ENCODE results near the gene DNMT3A. TPM values are rescaled to one million over a fixed set of nuclear protein-coding genes. Genes with fewer than 3 reads are reported as not detected.

Gene DNMT3A
- total RNA-seq, 4 donors from 2014 or later = 5.9 to 14.1 (median 8.0) TPM

- intact Hi-C loops (cut with DNase I; ENCODE audit: low total_unique reads) = no loop called here
- H3K27ac ChIP-seq = no peak overlapping the region
- H3K9me3 ChIP-seq = no peaks in the 10 kb centered on the region
- H3K27me3 ChIP-seq = no peaks in the 10 kb centered on the region
- peaks cover 0 to 69% of the 10 kb centered on the region in 2 donors for H3K36me3 ChIP-seq
- TF ChIP-seq POLR2A (IDR thresholded peaks at IDR 0.05) (no peak), CTCF (IDR thresholded peaks at IDR 0.05 in 4 of 5, conservative IDR thresholded peaks at IDR 0.05 in 1 of 5) (no peak)
- DNase-seq (no peak), ATAC-seq (no peak)
- H3K4me3 ChIP-seq = no peak overlapping the region
- no peaks in the 10 kb centered on the region for H3K4me1 ChIP-seq
- in situ Hi-C loops (cut with MboI; ENCODE audit: low sequenced_read_pairs in 4 of 4) = no loop called here
Observed at GRCh38 chr2:25243995-25244394, 97.7 kb downstream of the DNMT3A start.

- no peaks in the 10 kb centered on the region for H3K27me3 ChIP-seq
- peaks cover 0 to 75% of the 10 kb centered on the region in 2 donors for H3K36me3 ChIP-seq
- no peaks in the 10 kb centered on the region for H3K4me1 ChIP-seq
- no peak overlapping the region for H3K27ac ChIP-seq
- ATAC-seq (no peak), DNase-seq (no peak)
- in situ Hi-C loops (cut with MboI; ENCODE audit: low sequenced_read_pairs in 4 of 4) = no loop called here
- intact Hi-C loops (cut with DNase I; ENCODE audit: low total_unique reads) = no loop called here
- TF ChIP-seq CTCF (IDR thresholded peaks at IDR 0.05 in 4 of 5, conservative IDR thresholded peaks at IDR 0.05 in 1 of 5) (no peak), POLR2A (IDR thresholded peaks at IDR 0.05) (no peak)
- no peaks in the 10 kb centered on the region for H3K9me3 ChIP-seq
- H3K4me3 ChIP-seq = no peak overlapping the region
Observed at GRCh38 chr2:25241452-25241851, 100.3 kb downstream of the DNMT3A start.

- TF ChIP-seq POLR2A (IDR thresholded peaks at IDR 0.05) (no peak), CTCF (IDR thresholded peaks at IDR 0.05 in 4 of 5, conservative IDR thresholded peaks at IDR 0.05 in 1 of 5) (no peak)
- no peaks in the 10 kb centered on the region for H3K9me3 ChIP-seq
- intact Hi-C loops (cut with DNase I; ENCODE audit: low total_unique reads) (no loop called here), in situ Hi-C loops (cut with MboI; ENCODE audit: low sequenced_read_pairs in 4 of 4) (no loop called here)
- DNase-seq (no peak), ATAC-seq (no peak)
- no peak overlapping the region for H3K27ac ChIP-seq
- H3K4me1 ChIP-seq = no peaks in the 10 kb centered on the region
- no peaks in the 10 kb centered on the region for H3K27me3 ChIP-seq
- no peak overlapping the region for H3K4me3 ChIP-seq
- H3K36me3 ChIP-seq = peaks cover 0 to 74% of the 10 kb centered on the region in 2 donors
Observed at GRCh38 chr2:25240636-25241035, 101.1 kb downstream of the DNMT3A start.

- Histone ChIP-seq H3K27ac (no peak overlapping the region), H3K4me1 (no peaks in the 10 kb centered on the region), H3K27me3 (no peaks in the 10 kb centered on the region), H3K9me3 (no peaks in the 10 kb centered on the region), H3K36me3 (peaks cover 0 to 74% of the 10 kb centered on the region in 2 donors), H3K4me3 (no peak overlapping the region)
- DNase-seq (no peak), ATAC-seq (no peak)
- in situ Hi-C loops (cut with MboI; ENCODE audit: low sequenced_read_pairs in 4 of 4) = no loop called here
- intact Hi-C loops (cut with DNase I; ENCODE audit: low total_unique reads) = no loop called here
- no peak for TF ChIP-seq CTCF (IDR thresholded peaks at IDR 0.05 in 4 of 5, conservative IDR thresholded peaks at IDR 0.05 in 1 of 5)
- no peak for TF ChIP-seq POLR2A (IDR thresholded peaks at IDR 0.05)
Observed at GRCh38 chr2:25238920-25239319, 102.8 kb downstream of the DNMT3A start.

GRCh38 chr2:25237764-25238163 is 104.0 kb downstream of the DNMT3A start:
- H3K4me1 ChIP-seq = no peaks in the 10 kb centered on the region
- ATAC-seq = no peak
- no peaks in the 10 kb centered on the region for H3K27me3 ChIP-seq
- in situ Hi-C loops (cut with MboI; ENCODE audit: low sequenced_read_pairs in 4 of 4) (no loop called here), intact Hi-C loops (cut with DNase I; ENCODE audit: low total_unique reads) (no loop called here)
- H3K27ac ChIP-seq = no peak overlapping the region
- DNase-seq = no peak
- TF ChIP-seq CTCF (IDR thresholded peaks at IDR 0.05 in 4 of 5, conservative IDR thresholded peaks at IDR 0.05 in 1 of 5) (no peak), POLR2A (IDR thresholded peaks at IDR 0.05) (no peak)
- no peaks in the 10 kb centered on the region for H3K9me3 ChIP-seq
- peaks cover 0 to 78% of the 10 kb centered on the region in 2 donors for H3K36me3 ChIP-seq
- H3K4me3 ChIP-seq = no peak overlapping the region
